IPS-18a (cell line): ENCODE measurements around the gene RAB3GAP2.
"Not testable (repeated sequence)": the region's sequence is repeated elsewhere in the genome, so short reads cannot be mapped to it uniquely, and the experiment has no call there.

Experiments
- H3K27ac ChIP-seq: one replicate; pipeline ENCODE4 v1.5.1; 2013; ENCODE audit warnings: low read length
- H3K27me3 ChIP-seq: one replicate; pipeline ENCODE4 v1.6.1; 2013; ENCODE audit warnings: mild to moderate bottlenecking, low read length; ENCODE audit not compliant: control insufficient read depth, insufficient read depth
- H3K36me3 ChIP-seq: one replicate; pipeline ENCODE4 v1.6.1; 2013; ENCODE audit warnings: low read depth, low read length; ENCODE audit not compliant: control insufficient read depth
- H3K4me1 ChIP-seq: one replicate; pipeline ENCODE4 v1.6.1; 2013; ENCODE audit warnings: low read depth, low read length; ENCODE audit not compliant: control insufficient read depth
- H3K4me3 ChIP-seq: one replicate; pipeline ENCODE4 v1.5.1; 2013; ENCODE audit warnings: low read length
- H3K9ac ChIP-seq: one replicate; pipeline ENCODE4 v1.6.1; 2013; ENCODE audit warnings: mild to moderate bottlenecking, low read length, moderate library complexity
- H3K9me3 ChIP-seq: one replicate; pipeline ENCODE4 v1.6.1; 2013; ENCODE audit warnings: low read depth, low read length; ENCODE audit not compliant: control insufficient read depth

RAB3GAP2 gene

DNA sequence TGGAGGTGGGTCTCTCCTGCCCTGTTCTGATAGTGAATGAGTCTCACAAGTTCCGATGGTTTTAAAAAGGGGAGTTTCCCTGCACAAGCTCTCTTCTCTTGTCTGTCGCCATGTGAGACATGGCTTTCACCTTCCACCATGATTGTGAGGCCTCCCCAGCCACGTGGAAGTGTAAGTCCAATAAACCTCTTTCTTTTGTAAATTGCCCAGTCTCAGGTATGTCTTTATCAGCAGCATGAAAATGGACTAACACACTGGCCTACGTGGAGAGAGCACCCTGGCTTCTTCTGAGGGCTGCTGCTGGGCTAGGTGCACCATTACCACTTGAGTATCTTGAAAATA, 51.6 kb downstream of the RAB3GAP2 start:
- H3K36me3 ChIP-seq, H3K4me1 ChIP-seq, H3K27me3 ChIP-seq, H3K27ac ChIP-seq, H3K9me3 ChIP-seq, H3K9ac ChIP-seq, H3K4me3 ChIP-seq: not testable (repeated sequence)

DNA sequence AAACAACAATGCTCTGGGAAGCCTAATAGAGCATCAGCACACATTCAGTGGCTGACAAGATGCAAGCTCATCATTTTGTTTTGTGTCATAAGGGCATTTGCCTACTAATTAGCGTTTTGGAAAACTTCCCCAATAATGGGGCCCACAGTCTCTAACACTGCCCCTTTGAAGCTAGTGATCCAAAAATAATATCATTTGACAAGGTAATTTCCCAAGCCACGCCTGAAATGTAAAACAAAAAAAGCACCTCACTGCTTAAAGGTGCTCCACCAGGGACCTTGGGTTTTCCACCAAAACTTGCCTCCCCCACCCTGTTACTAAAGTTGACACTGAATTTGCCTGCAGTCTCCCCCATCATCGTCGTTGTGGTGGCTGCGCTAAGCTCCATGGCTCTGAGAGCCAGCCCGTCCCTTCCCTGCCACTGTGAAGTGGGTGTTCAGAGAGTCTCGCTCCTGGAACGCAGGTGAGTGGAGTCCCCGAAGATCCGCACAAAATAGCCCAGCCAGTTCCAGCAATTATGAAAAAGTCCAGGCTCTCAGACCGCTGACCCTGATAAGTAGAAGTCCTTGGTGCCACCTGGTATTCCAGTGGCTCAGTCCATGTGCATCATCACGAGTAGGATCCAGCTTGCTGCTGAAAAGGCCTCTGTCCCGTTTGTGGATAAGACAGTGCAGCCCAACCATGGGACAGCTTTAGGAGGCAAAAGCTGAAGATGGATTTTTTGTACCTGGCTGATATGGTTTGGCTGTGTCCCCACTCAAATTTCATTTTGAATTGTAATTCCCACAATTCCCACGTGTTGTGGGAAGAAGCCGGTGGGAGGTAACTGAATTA, 52.2 kb downstream of the RAB3GAP2 start:
- Histone ChIP-seq H3K27ac (no peak overlapping the region), H3K9me3 (no peaks in the 10 kb centered on the region), H3K4me3 (no peak overlapping the region), H3K27me3 (no peaks in the 10 kb centered on the region), H3K9ac (no peak overlapping the region), H3K36me3 (no peaks in the 10 kb centered on the region), H3K4me1 (peaks cover 6% of the 10 kb centered on the region)

DNA sequence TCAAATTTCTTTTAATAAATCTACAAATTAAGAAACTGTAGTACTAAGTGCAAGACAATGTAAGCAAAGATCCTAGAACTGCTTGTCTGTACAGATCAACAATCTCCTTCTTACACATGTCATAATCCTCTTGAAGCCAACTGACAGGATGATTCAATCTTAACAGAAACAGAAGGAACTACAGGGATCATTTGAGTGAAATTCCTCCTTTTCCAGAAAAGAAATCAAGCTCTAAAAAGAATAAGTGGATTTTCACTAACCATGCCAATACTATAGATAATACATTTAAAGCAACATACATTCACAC, 53.2 kb downstream of the RAB3GAP2 start:
- no peaks in the 10 kb centered on the region for H3K9me3 ChIP-seq
- H3K4me1 ChIP-seq: peaks cover 3% of the 10 kb centered on the region
- no peak overlapping the region for H3K27ac ChIP-seq

DNA sequence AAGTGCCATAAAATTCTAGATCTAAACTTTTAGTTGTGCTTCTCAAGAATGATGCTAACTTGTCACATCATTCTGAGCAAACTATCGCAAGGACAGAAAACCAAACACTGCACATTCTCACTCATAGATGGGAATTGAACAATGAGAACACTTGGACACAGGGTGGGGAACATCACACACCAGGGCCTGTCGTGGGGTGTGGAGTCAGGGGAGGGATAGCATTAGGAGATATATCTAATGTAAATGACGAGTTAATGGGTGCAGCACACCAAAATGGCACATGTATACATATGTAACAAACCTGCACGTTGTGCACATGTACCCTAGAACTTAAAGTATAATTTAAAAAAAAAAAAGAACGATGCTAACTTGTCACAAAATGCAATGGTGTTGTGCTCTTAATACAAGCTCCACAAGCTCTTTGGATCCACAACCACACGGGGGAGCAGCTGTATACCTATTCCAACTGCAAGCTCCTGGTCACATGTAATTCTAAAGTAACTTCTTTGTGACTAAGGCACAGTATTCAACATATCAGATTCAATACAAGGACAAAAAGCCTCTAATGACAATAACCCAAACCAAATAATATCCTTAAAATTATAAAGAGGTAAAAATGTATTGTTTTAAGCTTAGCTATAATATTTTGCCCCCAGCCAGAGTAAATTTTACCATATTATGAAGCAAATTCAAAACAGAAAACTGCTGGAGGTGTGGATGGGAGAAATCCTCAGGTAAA, 53.7 kb downstream of the RAB3GAP2 start:
- not testable (repeated sequence) for H3K9ac ChIP-seq, H3K4me3 ChIP-seq, H3K27me3 ChIP-seq, H3K27ac ChIP-seq, H3K36me3 ChIP-seq, H3K4me1 ChIP-seq, H3K9me3 ChIP-seq

More for the DNA sequence above, 53.2 kb downstream of the RAB3GAP2 start:
- H3K4me3 ChIP-seq: no peak overlapping the region
- no peaks in the 10 kb centered on the region for H3K36me3 ChIP-seq
- H3K27me3 ChIP-seq: no peaks in the 10 kb centered on the region
- H3K9ac ChIP-seq: no peak overlapping the region

DNA sequence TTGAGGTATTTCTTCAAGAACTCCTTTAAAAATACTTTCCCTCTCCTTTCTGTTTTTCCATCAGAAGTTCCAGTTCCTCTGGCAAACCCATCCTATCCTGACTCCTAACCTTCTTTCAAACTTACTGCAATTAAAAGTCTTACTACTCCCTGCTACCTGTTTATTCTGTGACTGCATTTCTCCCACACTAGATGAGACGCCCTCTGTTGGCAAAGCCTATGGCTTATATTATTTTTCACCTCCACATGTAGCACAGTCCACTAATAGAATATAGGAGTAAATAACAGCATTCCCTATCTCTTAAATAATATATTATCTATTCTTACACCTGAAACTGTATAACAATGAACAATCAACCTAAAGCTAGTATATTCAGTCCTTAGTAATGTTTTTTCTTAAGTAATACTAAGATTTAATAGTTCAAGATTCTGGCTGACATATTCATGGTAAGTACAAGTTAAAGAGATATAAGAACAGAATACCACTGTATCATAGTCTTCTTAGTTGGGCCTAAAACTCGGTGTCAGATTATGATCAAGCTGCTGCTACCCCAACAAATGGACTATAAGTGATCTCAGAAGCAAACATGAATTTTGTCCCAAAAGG, 54.8 kb downstream of the RAB3GAP2 start:
- no peak overlapping the region for H3K27ac ChIP-seq
- H3K9me3 ChIP-seq: no peaks in the 10 kb centered on the region
- no peaks in the 10 kb centered on the region for H3K36me3 ChIP-seq
- no peak overlapping the region for H3K4me3 ChIP-seq
- H3K4me1 ChIP-seq: peaks cover 6% of the 10 kb centered on the region
- H3K9ac ChIP-seq: no peak overlapping the region
- no peaks in the 10 kb centered on the region for H3K27me3 ChIP-seq

DNA sequence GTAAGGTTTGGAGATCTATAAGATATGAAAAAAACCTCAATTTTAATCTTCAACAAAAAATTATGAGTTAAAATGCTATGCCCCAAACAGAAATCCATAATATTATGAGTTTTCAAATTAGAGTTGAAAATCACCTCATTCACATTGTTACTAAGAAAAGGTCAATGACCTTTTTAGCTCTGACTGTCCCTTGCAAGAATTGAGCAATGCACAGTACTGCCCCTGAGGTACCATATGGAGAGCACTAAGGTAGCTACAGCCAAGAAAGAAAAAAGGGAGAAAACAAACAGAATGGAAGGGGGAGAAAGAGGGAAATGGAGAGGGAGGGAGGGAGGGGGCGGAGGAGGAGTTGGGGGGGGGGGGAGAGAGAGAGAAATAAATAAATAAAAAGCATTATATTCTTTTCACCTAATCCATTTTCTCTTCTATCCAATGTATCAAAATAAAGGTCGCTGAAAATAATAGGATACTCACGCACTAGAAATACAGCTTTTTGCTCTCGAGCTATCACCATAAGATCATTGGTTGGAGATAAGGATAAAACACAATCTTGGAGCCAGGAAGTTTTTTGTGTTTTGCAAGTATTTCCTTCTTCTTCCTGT, 58.8 kb downstream of the RAB3GAP2 start:
- Histone ChIP-seq H3K4me1 (peaks cover 3% of the 10 kb centered on the region), H3K4me3 (no peak overlapping the region), H3K27ac (no peak overlapping the region), H3K27me3 (no peaks in the 10 kb centered on the region), H3K9ac (no peak overlapping the region), H3K36me3 (peaks cover 30% of the 10 kb centered on the region), H3K9me3 (no peaks in the 10 kb centered on the region)

DNA sequence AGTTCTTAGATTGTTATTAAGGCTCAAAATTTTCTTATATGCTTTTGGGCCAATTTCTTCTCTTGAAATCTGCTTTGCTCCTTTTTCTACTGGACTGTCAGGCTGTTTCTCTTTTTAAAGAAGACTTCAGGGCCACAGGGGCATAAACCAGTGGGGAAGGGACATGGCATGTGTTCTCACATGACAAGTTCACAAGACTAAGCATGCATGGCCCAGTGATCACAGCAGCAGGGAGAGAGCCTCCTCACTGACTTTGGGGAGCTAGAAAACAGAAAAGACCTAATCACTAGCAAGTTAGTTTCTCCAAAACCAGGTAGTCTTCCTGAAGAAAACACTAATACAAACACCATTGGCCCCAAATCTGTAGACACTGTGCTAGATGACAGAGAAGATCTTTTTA, 64.8 kb downstream of the RAB3GAP2 start:
- no peak overlapping the region for H3K27ac ChIP-seq
- H3K4me3 ChIP-seq: no peak overlapping the region
- no peaks in the 10 kb centered on the region for H3K9me3 ChIP-seq
- no peaks in the 10 kb centered on the region for H3K27me3 ChIP-seq
- H3K36me3 ChIP-seq: peaks cover 69% of the 10 kb centered on the region
- no peaks in the 10 kb centered on the region for H3K4me1 ChIP-seq
- no peak overlapping the region for H3K9ac ChIP-seq

DNA sequence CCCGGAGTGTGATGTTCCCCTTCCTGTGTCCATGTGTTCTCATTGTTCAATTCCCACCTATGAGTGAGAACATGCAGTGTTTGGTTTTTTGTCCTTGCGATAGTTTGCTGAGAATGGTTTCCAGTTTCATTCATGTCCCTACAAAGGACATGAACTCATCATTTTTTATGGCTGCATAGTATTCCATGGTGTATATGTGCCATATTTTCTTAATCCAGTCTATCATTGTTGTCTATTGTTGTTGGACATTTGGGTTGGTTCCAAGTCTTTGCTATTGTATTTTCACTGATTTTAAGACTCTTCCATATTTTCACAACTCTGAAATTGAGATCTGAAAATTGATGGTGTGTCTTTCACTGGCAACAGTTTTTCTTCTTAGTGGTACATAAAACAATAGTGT, 67.5 kb downstream of the RAB3GAP2 start:
- H3K9ac ChIP-seq, H3K4me1 ChIP-seq, H3K4me3 ChIP-seq, H3K27ac ChIP-seq, H3K9me3 ChIP-seq, H3K27me3 ChIP-seq: not testable (repeated sequence)
- peaks cover 66% of the 10 kb centered on the region for H3K36me3 ChIP-seq

DNA sequence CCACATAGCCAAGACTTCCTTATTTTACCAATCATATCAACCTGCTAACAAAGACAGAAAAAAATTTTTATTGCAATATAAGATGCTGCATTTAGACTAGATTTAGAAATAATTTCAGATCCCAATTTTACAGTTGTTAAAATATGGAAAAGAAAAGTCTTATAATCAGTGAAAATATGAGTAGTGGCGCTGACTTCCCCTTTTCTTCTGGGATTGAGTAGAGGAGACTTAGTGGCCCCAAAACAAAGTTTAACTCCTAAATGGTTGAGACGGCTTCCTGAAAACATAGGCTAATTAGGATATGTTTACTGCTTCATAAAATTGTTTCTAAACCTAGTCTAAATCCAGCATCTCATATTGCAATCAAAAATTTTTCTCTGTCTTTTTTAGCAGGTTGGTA, 68.4 kb downstream of the RAB3GAP2 start:
- no peak overlapping the region for H3K4me3 ChIP-seq
- no peaks in the 10 kb centered on the region for H3K27me3 ChIP-seq
- no peaks in the 10 kb centered on the region for H3K9me3 ChIP-seq
- H3K9ac ChIP-seq: no peak overlapping the region
- H3K27ac ChIP-seq: no peak overlapping the region
- H3K36me3 ChIP-seq: peaks cover 67% of the 10 kb centered on the region
- no peaks in the 10 kb centered on the region for H3K4me1 ChIP-seq

DNA sequence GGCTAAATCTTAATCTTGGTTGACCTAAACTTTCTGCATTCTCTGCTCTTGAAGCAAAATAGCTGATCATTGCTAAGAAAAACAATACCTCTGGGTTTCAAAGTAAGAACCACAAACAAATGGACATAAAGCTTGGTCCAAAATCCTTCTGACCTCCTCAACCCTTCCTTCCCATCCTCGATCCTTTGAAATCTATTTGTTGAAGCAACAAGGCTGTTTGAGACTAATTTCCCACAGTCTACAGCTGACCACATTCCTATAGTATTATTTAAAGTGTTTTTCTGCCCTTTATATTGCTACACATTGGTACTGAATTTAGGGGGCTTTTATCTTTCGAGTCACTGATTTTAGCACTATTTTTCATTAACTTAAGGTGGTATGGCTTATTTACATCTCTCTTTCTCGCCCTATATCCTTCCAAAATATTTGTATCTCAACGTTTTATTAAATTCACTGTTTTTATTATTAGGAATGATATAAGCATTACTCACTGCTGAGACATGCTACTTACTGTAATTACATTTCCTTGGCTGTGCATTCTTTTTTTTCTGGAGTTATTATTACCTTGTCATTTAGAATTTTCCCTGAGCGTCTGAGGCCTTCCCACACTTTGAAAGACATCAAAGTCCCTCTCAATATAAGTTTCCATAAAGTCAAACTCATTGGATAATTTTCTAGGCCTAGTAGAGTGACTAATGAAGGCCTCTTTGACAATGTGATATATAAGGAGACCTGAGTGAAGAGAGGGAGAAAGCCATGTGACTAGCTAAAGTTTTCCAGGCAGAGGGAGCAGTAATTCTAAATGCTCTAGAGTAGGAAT, 73.9 kb downstream of the RAB3GAP2 start:
- no peaks in the 10 kb centered on the region for H3K4me1 ChIP-seq
- H3K4me3 ChIP-seq: no peak overlapping the region
- no peak overlapping the region for H3K9ac ChIP-seq
- no peak overlapping the region for H3K27ac ChIP-seq
- H3K9me3 ChIP-seq: no peaks in the 10 kb centered on the region
- H3K27me3 ChIP-seq: no peaks in the 10 kb centered on the region
- H3K36me3 ChIP-seq: peaks cover 60% of the 10 kb centered on the region

DNA sequence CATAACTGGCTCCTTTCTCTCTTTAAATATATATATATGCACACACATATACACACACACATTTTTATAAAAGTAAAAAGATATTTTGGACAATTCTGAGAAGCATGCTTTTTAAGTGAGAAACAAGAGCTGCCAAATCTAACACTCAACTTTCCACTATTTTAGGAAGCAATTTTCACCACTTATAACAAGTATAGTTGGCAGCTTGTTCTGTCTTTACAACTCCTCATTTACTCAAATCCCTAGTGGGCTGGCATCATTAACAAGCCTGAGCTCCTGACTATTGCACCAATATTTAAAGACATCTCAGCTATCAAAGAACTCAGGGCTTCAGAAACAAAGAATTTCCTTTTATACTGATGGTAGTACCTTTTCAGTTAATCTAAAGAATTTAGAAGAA, 76.6 kb downstream of the RAB3GAP2 start:
- no peak overlapping the region for H3K9ac ChIP-seq
- no peaks in the 10 kb centered on the region for H3K27me3 ChIP-seq
- H3K4me1 ChIP-seq: no peaks in the 10 kb centered on the region
- H3K4me3 ChIP-seq: no peak overlapping the region
- no peaks in the 10 kb centered on the region for H3K9me3 ChIP-seq
- H3K27ac ChIP-seq: no peak overlapping the region
- H3K36me3 ChIP-seq: peaks cover 64% of the 10 kb centered on the region
